ENCODE results near the gene KEL.

Gene KEL

GRCh38 chr7:142904128-142904527, 58.0 kb downstream of the KEL start:
- no peaks in the 10 kb centered on the region for H3K36me3 ChIP-seq (ENCODE audit: control insufficient read depth in 1 of 2, insufficient read depth in 2 of 2, low read depth in 1 of 2, low read length in 2 of 2)
- no peak overlapping the region for H3K4ac ChIP-seq (ENCODE audit: low read depth in 1 of 2, low read length in 2 of 2)
- H4K8ac ChIP-seq (ENCODE audit: low read length), result no peak overlapping the region
- H2BK5ac ChIP-seq (ENCODE audit: low read depth, low read length, poor library complexity, severe bottlenecking), result no peak overlapping the region
- H2AK5ac ChIP-seq (ENCODE audit: low read length, severe bottlenecking), result no peak overlapping the region
- no peak overlapping the region for H3K18ac ChIP-seq (ENCODE audit: low read depth in 1 of 2, low read length in 2 of 2)
- no peak overlapping the region for H3K14ac ChIP-seq (ENCODE audit: low read length in 2 of 2)
- H3K27ac ChIP-seq (ENCODE audit: low read length, poor library complexity, severe bottlenecking), result no peak overlapping the region
- H3K4me1 ChIP-seq (ENCODE audit: control insufficient read depth, insufficient read depth, low read depth, low read length), result no peaks in the 10 kb centered on the region
- H3K79me1 ChIP-seq (replicated peaks; ENCODE audit: low read length, poor library complexity, severe bottlenecking), result no peaks in the 10 kb centered on the region
- H3K9me3 ChIP-seq (ENCODE audit: control insufficient read depth, low read length), result peaks cover 18% of the 10 kb centered on the region
- no peak overlapping the region for H3K4me2 ChIP-seq (ENCODE audit: low read length, poor library complexity, severe bottlenecking)
- H3K9ac ChIP-seq (ENCODE audit: low read length), result no peak overlapping the region
- no peak overlapping the region for H2BK120ac ChIP-seq (ENCODE audit: low read depth, low read length)
- no peak overlapping the region for H3K4me3 ChIP-seq (ENCODE audit: insufficient read depth in 1 of 2, low read depth in 1 of 2, low read length in 2 of 2)
- no peak overlapping the region for H2BK15ac ChIP-seq (ENCODE audit: low read depth, poor library complexity, severe bottlenecking)
- no peak overlapping the region for H2AFZ ChIP-seq (ENCODE audit: low read depth, low read length)
- H2BK12ac ChIP-seq (ENCODE audit: low read length in 2 of 2), result no peak overlapping the region
- H3K23ac ChIP-seq (ENCODE audit: low read length in 2 of 2), result no peak overlapping the region
- peaks cover 0 to 4% of the 10 kb centered on the region in 2 experiments for H3K27me3 ChIP-seq (ENCODE audit: control insufficient read depth in 1 of 2, insufficient read depth in 1 of 2, low read length in 2 of 2)
- no peak overlapping the region for H4K91ac ChIP-seq (ENCODE audit: low read length)
- DNase-seq, result no peak

GRCh38 chr7:142901426-142902259, 60.5 kb downstream of the KEL start:
- no peak overlapping the region for H3K4me2 ChIP-seq (ENCODE audit: low read length, poor library complexity, severe bottlenecking)
- no peak overlapping the region for H4K91ac ChIP-seq (ENCODE audit: low read length)
- H2BK120ac ChIP-seq (ENCODE audit: low read depth, low read length), result no peak overlapping the region
- no peak overlapping the region for H3K27ac ChIP-seq (ENCODE audit: low read length, poor library complexity, severe bottlenecking)
- no peak overlapping the region for H2BK15ac ChIP-seq (ENCODE audit: low read depth, poor library complexity, severe bottlenecking)
- no peaks in the 10 kb centered on the region for H3K4me1 ChIP-seq (ENCODE audit: control insufficient read depth, insufficient read depth, low read depth, low read length)
- H3K18ac ChIP-seq (ENCODE audit: low read depth in 1 of 2, low read length in 2 of 2), result no peak overlapping the region
- H3K4me3 ChIP-seq (ENCODE audit: insufficient read depth in 1 of 2, low read depth in 1 of 2, low read length in 2 of 2), result no peak overlapping the region
- peaks cover 18% of the 10 kb centered on the region for H3K9me3 ChIP-seq (ENCODE audit: control insufficient read depth, low read length)
- no peaks in the 10 kb centered on the region for H3K79me1 ChIP-seq (replicated peaks; ENCODE audit: low read length, poor library complexity, severe bottlenecking)
- no peak for DNase-seq
- H3K9ac ChIP-seq (ENCODE audit: low read length), result no peak overlapping the region
- H2BK5ac ChIP-seq (ENCODE audit: low read depth, low read length, poor library complexity, severe bottlenecking), result no peak overlapping the region
- H2BK12ac ChIP-seq (ENCODE audit: low read length in 2 of 2), result no peak overlapping the region
- no peak overlapping the region for H3K23ac ChIP-seq (ENCODE audit: low read length in 2 of 2)
- no peak overlapping the region for H3K4ac ChIP-seq (ENCODE audit: low read depth in 1 of 2, low read length in 2 of 2)
- H2AFZ ChIP-seq (ENCODE audit: low read depth, low read length), result no peak overlapping the region
- H4K8ac ChIP-seq (ENCODE audit: low read length), result no peak overlapping the region
- peaks cover 0 to 18% of the 10 kb centered on the region in 2 experiments for H3K27me3 ChIP-seq (ENCODE audit: control insufficient read depth in 1 of 2, insufficient read depth in 1 of 2, low read length in 2 of 2)
- H3K14ac ChIP-seq (ENCODE audit: low read length in 2 of 2), result no peak overlapping the region
- H2AK5ac ChIP-seq (ENCODE audit: low read length, severe bottlenecking), result no peak overlapping the region
- no peaks in the 10 kb centered on the region for H3K36me3 ChIP-seq (ENCODE audit: control insufficient read depth in 1 of 2, insufficient read depth in 2 of 2, low read depth in 1 of 2, low read length in 2 of 2)
- WGBS, result 77% methylated on average over 15 of the region's 15 CpGs

GRCh38 chr7:142899661-142900060, 62.5 kb downstream of the KEL start:
- no peaks in the 10 kb centered on the region for H3K36me3 ChIP-seq (ENCODE audit: control insufficient read depth in 1 of 2, insufficient read depth in 2 of 2, low read depth in 1 of 2, low read length in 2 of 2)
- 46% methylated on average over 3 of the region's 3 CpGs for WGBS

GRCh38 chr7:142898377-142899170, 63.6 kb downstream of the KEL start:
- Histone ChIP-seq H3K23ac (ENCODE audit: low read length in 2 of 2) (no peak overlapping the region), H3K18ac (ENCODE audit: low read depth in 1 of 2, low read length in 2 of 2) (no peak overlapping the region), H2AFZ (ENCODE audit: low read depth, low read length) (no peak overlapping the region), H4K91ac (ENCODE audit: low read length) (no peak overlapping the region), H3K4ac (ENCODE audit: low read depth in 1 of 2, low read length in 2 of 2) (no peak overlapping the region), H3K9me3 (ENCODE audit: control insufficient read depth, low read length) (no peaks in the 10 kb centered on the region), H3K4me3 (ENCODE audit: insufficient read depth in 1 of 2, low read depth in 1 of 2, low read length in 2 of 2) (no peak overlapping the region), H3K36me3 (ENCODE audit: control insufficient read depth in 1 of 2, insufficient read depth in 2 of 2, low read depth in 1 of 2, low read length in 2 of 2) (no peaks in the 10 kb centered on the region), H2BK5ac (ENCODE audit: low read depth, low read length, poor library complexity, severe bottlenecking) (no peak overlapping the region), H3K79me1 (replicated peaks; ENCODE audit: low read length, poor library complexity, severe bottlenecking) (no peaks in the 10 kb centered on the region), H2BK120ac (ENCODE audit: low read depth, low read length) (no peak overlapping the region), H3K27me3 (ENCODE audit: control insufficient read depth in 1 of 2, insufficient read depth in 1 of 2, low read length in 2 of 2) (peaks cover 0 to 39% of the 10 kb centered on the region in 2 experiments), H2AK5ac (ENCODE audit: low read length, severe bottlenecking) (no peak overlapping the region), H3K14ac (ENCODE audit: low read length in 2 of 2) (no peak overlapping the region), H3K4me1 (ENCODE audit: control insufficient read depth, insufficient read depth, low read depth, low read length) (no peaks in the 10 kb centered on the region), H2BK12ac (ENCODE audit: low read length in 2 of 2) (no peak overlapping the region), H3K9ac (ENCODE audit: low read length) (no peak overlapping the region), H3K4me2 (ENCODE audit: low read length, poor library complexity, severe bottlenecking) (no peak overlapping the region), H4K8ac (ENCODE audit: low read length) (no peak overlapping the region), H3K27ac (ENCODE audit: low read length, poor library complexity, severe bottlenecking) (no peak overlapping the region), H2BK15ac (ENCODE audit: low read depth, poor library complexity, severe bottlenecking) (no peak overlapping the region)
- no peak for DNase-seq
- WGBS, result 98% methylated on average over 2 of the region's 3 CpGs

More at GRCh38 chr7:142899661-142900060, 62.5 kb downstream of the KEL start:
- Histone ChIP-seq H3K9me3 (ENCODE audit: control insufficient read depth, low read length) (peaks cover 6% of the 10 kb centered on the region), H2BK120ac (ENCODE audit: low read depth, low read length) (no peak overlapping the region), H3K23ac (ENCODE audit: low read length in 2 of 2) (no peak overlapping the region), H3K4me3 (ENCODE audit: insufficient read depth in 1 of 2, low read depth in 1 of 2, low read length in 2 of 2) (no peak overlapping the region), H3K9ac (ENCODE audit: low read length) (no peak overlapping the region), H3K27ac (ENCODE audit: low read length, poor library complexity, severe bottlenecking) (no peak overlapping the region), H3K27me3 (ENCODE audit: control insufficient read depth in 1 of 2, insufficient read depth in 1 of 2, low read length in 2 of 2) (peaks cover 0 to 33% of the 10 kb centered on the region in 2 experiments), H3K79me1 (replicated peaks; ENCODE audit: low read length, poor library complexity, severe bottlenecking) (no peaks in the 10 kb centered on the region), H3K18ac (ENCODE audit: low read depth in 1 of 2, low read length in 2 of 2) (no peak overlapping the region), H2BK12ac (ENCODE audit: low read length in 2 of 2) (no peak overlapping the region), H2BK5ac (ENCODE audit: low read depth, low read length, poor library complexity, severe bottlenecking) (no peak overlapping the region), H2AFZ (ENCODE audit: low read depth, low read length) (no peak overlapping the region), H3K14ac (ENCODE audit: low read length in 2 of 2) (no peak overlapping the region), H2AK5ac (ENCODE audit: low read length, severe bottlenecking) (no peak overlapping the region), H4K8ac (ENCODE audit: low read length) (no peak overlapping the region), H3K4me1 (ENCODE audit: control insufficient read depth, insufficient read depth, low read depth, low read length) (no peaks in the 10 kb centered on the region), H3K4me2 (ENCODE audit: low read length, poor library complexity, severe bottlenecking) (no peak overlapping the region), H2BK15ac (ENCODE audit: low read depth, poor library complexity, severe bottlenecking) (no peak overlapping the region), H4K91ac (ENCODE audit: low read length) (no peak overlapping the region), H3K4ac (ENCODE audit: low read depth in 1 of 2, low read length in 2 of 2) (no peak overlapping the region)
- no peak for DNase-seq

Data from mesenchymal stem cell (in vitro differentiated cells and primary cell).